ENCODE measurements around the gene WDR6.

WDR6 gene

GRCh38 chr3:49007068-49007770, at the start of gene WDR6:
TSS of gene WDR6 (plus strand) at chr3:49007391. CDS start at chr3:49007432, 41 bp downstream.
- H3K9me3 Mint-ChIP-seq = no peaks in the 10 kb centered on the region
- DNase-seq = peak; percentile 94
- peak; percentile 15 for TF ChIP-seq CTCF (IDR thresholded peaks at IDR 0.05)
- peaks cover 3% of the 10 kb centered on the region for H3K27me3 Mint-ChIP-seq (ENCODE audit: low read depth, poor library complexity)
- H3K4me3 Mint-ChIP-seq = peak within 1 kb of the TSS; percentile 98
- H3K36me3 Mint-ChIP-seq (ENCODE audit: low read depth) = peaks cover 21% of the 10 kb centered on the region
- peaks cover 23% of the 10 kb centered on the region for H3K4me1 Mint-ChIP-seq
- peak within 1 kb of the TSS; percentile 99 for H3K27ac Mint-ChIP-seq

- Mint-ChIP-seq H3K27me3 (ENCODE audit: low read depth, poor library complexity) (no peaks in the 10 kb centered on the region), H3K9me3 (no peaks in the 10 kb centered on the region), H3K4me3 (no peak overlapping the region), H3K27ac (peak overlapping the region; percentile 68), H3K36me3 (ENCODE audit: low read depth) (peaks cover 49% of the 10 kb centered on the region), H3K4me1 (no peaks in the 10 kb centered on the region)
- no peak for DNase-seq
- no peak for TF ChIP-seq CTCF (IDR thresholded peaks at IDR 0.05)
Measured at GRCh38 chr3:48960841-48961413, 46.3 kb upstream of the WDR6 start.

GRCh38 chr3:48962340-48962739, 44.9 kb upstream of the WDR6 start:
- no peaks in the 10 kb centered on the region for H3K4me1 Mint-ChIP-seq
- H3K27me3 Mint-ChIP-seq (ENCODE audit: low read depth, poor library complexity) = no peaks in the 10 kb centered on the region
- DNase-seq = no peak
- H3K27ac Mint-ChIP-seq = no peak overlapping the region
- no peaks in the 10 kb centered on the region for H3K9me3 Mint-ChIP-seq
- H3K4me3 Mint-ChIP-seq = no peak overlapping the region
- TF ChIP-seq CTCF (IDR thresholded peaks at IDR 0.05) = no peak
- peaks cover 56% of the 10 kb centered on the region for H3K36me3 Mint-ChIP-seq (ENCODE audit: low read depth)

GRCh38 chr3:48962939-48963338, 44.3 kb upstream of the WDR6 start:
- H3K27ac Mint-ChIP-seq = no peak overlapping the region
- no peaks in the 10 kb centered on the region for H3K9me3 Mint-ChIP-seq
- TF ChIP-seq CTCF (IDR thresholded peaks at IDR 0.05) = no peak
- no peak overlapping the region for H3K4me3 Mint-ChIP-seq
- peaks cover 56% of the 10 kb centered on the region for H3K36me3 Mint-ChIP-seq (ENCODE audit: low read depth)
- H3K4me1 Mint-ChIP-seq = no peaks in the 10 kb centered on the region
- no peaks in the 10 kb centered on the region for H3K27me3 Mint-ChIP-seq (ENCODE audit: low read depth, poor library complexity)
- DNase-seq = no peak

- H3K4me1 Mint-ChIP-seq = no peaks in the 10 kb centered on the region
- no peaks in the 10 kb centered on the region for H3K27me3 Mint-ChIP-seq (ENCODE audit: low read depth, poor library complexity)
- DNase-seq = no peak
- no peak overlapping the region for H3K4me3 Mint-ChIP-seq
- peaks cover 57% of the 10 kb centered on the region for H3K36me3 Mint-ChIP-seq (ENCODE audit: low read depth)
- no peak for TF ChIP-seq CTCF (IDR thresholded peaks at IDR 0.05)
- no peaks in the 10 kb centered on the region for H3K9me3 Mint-ChIP-seq
- H3K27ac Mint-ChIP-seq = no peak overlapping the region
Measured at GRCh38 chr3:48963591-48963990, 43.6 kb upstream of the WDR6 start.

- no peak for TF ChIP-seq CTCF (IDR thresholded peaks at IDR 0.05)
- no peak for DNase-seq
- Mint-ChIP-seq H3K4me1 (no peaks in the 10 kb centered on the region), H3K4me3 (no peak overlapping the region), H3K27me3 (ENCODE audit: low read depth, poor library complexity) (peaks cover 3% of the 10 kb centered on the region), H3K27ac (peak overlapping the region; percentile 71), H3K36me3 (ENCODE audit: low read depth) (peaks cover 74% of the 10 kb centered on the region), H3K9me3 (no peaks in the 10 kb centered on the region)
Measured at GRCh38 chr3:48966367-48966766, 40.8 kb upstream of the WDR6 start.
